HG03469 (cell line): Measurements from ENCODE around the gene ILKAP.

Experiments used
- ATAC-seq: cut with Tn5 transposase; IDR thresholded peaks from one replicate; pipeline ENCODE4 v1.9.1; 2021; ENCODE audit warnings: mild to moderate bottlenecking, moderate library complexity, moderate number of reproducible peaks; ENCODE audit not compliant: unreplicated experiment

ILKAP gene

DNA sequence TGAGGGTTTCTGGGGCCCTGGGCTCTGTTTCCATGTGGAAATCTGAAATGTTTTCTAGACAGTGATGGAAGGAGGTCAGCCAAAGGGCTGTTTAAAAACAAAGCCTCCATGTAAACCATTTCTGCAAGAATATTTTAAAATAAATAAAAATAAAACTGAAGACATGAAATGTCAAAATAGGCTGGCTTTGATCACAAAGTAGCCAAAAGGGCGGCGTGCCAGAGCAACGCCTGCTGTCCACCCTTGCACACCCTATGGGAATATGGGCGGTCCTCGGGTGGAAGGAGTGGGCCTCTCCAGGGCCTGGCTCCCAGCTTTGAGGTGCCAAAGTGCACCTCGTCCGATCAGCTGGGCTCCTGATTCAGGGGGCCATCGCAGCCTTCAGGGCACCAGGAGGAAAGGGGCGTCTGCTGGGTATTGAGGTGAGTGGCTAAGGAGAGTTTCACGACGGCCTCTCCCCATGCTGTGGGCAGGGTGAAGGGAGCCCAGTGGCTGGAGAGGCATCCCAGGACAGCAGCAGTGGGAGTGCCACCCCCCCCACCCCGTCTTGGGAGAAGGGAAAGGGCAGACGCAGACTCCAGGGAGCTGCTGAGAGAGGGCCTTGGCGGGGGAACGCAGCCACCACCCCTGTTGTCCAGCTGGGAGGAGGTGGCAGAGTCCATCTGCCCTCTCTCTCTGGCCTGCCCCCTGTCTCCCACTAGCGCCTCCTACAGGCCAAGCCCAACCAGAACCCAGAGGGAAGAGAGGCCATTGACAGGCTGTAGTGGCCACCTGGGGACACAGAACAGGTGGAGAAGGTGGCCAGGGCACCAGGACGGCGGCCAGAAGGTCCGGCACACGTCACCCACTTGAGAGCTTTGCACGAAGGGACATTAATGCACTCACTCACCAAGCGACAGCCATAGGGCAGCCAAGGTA lies 50.5 kb downstream of the ILKAP start:
- no peak for ATAC-seq

DNA sequence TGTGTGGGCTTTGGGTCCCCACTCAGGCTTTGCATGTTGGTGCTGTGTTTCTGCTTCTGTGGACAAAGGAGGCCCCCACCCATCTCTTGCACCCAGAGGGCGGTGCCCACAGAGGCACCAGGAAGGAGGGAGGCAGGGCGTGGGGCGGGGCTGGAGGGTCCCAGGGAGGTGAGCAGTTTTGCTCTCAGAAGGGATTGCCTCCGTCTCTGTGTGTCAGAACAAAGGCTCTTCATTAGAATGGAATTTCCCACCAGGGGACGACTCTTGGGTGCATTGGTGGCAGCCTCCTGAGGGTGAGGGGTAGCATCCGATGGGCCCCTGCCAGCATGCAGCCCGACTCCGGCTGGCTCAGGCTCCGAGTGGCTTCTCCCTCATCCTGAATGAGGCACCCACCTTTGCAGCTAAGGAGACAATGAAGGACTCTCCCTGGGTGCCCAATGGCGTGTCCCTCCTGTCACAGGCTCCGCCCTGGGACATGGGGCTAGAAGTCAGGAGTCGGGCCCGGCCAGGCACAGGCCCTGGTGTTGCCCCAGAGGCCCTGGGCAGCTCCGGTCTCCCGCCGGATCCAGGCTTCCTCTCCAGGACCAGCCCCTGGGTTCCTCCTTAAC lies 51.8 kb downstream of the ILKAP start:
- ATAC-seq, result no peak

DNA sequence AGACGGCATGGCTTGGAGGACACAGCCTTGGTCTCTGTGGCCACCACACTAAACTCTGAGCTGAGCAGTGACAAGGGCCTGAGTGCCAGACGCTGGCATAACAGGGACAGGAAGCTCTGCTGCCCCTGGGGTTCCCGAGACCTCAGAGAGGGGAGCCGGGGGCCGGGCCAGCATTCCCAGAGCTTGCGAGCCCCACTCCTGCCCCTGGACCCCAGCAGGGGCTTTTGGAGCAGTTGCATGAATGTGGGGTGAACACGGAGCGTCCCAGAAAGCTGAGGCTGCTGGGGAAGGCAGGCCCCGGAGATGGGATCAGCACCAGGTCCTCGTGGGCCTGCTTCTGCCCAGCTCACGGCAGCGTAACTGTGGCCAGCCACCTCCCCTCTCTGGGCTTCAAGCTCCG lies 52.3 kb downstream of the ILKAP start:
- ATAC-seq, result no peak

DNA sequence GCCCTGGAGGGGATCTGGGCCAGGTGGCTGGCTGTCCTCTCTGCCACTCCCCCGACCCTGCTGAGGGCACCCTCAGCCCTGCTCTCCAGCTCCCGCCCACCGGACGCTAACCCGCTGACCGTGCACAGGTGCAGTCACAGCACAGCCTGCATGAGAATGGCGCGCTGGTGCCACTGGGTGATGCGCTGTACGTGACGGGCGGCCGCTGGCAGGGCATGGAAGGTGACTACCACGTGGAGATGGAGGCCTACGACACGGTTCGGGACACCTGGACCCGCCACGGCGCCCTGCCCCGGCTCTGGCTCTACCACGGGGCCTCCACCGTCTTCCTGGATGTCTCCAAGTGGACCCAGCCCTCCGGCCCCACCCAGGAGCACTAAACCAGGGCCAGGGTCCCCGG lies 52.8 kb downstream of the ILKAP start:
- ATAC-seq, result no peak

DNA sequence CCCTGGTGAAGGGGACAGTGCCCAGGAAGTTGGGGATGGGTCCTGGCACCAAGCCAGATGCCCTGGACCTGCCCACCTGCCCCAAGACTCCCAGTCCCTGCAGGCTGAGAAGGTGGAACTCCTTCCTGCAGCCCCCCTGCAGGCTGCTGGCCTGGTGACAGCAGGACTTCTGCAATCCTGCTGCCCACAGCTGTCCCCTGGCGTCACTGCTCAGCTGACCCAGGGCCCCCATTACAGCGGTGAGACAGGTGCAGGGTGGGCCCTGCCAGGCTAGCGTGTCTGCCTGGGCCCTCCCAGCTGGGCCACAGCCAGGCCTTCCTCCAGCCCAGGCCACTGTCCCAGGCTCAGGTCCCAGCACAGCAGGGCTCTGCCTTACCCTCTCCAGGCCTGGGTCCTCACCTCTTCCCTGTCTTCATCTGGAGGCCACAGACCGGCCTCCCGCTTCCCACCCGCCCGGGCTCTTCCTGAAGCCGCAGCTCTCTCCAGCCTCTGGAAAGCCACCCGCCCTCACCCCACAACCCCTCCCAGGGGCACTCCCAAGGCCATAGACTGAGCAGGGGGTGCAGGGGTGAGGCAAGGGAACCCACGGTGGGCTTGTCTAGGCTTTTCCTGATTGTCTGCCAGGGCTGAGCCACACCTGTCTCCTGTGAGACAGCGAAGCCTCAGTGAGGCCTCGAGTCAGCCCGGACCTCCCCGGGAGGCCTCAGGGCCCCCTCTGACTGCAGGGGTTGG lies 53.5 kb downstream of the ILKAP start:
- no peak for ATAC-seq

DNA sequence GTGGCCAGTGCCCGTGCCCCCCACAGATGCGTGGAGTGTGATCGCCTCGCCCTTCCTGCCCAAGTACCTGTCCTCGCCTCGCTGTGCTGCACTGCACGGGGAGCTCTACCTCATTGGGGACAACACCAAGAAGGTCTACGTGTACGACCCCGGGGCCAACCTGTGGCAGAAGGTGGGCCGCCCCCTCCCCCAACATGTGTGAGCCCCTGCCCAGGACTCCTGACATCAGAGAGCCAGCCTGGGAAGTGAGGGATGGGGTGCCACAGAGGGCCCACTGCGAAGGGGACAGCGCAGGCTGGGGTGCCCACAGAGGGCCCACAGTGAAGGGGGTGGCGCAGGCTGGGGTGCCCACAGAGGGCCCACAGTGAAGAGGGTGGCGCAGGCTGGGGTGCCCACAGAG lies 54.5 kb downstream of the ILKAP start:
- ATAC-seq, result no peak

DNA sequence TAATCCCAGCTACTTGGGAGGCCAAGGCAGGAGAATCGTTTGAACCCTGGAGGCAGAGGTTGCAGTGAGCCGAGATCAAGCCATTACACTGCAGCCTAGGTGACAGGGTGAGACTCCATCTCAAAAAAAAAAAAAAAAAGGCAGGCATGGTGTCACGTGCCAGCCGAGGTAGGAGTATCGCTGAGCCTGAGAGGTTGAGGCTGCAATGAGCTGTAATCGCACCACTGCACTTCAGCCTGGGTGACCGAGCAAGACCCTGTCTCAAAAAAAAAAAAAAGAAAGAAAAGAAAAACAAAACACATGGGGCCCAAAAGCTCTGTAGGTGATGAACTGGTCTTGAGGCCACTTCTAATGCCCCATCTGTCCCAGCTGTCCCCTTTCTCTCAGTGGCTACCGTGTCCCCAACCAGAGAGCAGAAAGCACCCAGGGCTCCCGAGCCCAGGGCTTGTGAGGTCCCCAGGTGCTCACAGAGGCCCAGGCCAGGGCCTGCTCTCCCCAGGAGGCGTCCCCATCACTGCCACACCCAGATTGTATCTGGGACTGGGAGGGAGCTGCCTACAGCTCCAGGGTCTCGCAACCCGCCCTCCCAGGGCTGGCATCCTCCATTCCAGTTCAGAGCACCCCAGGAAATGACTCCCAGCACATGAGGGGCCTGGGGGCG lies 56.5 kb downstream of the ILKAP start:
- ATAC-seq, result no peak

DNA sequence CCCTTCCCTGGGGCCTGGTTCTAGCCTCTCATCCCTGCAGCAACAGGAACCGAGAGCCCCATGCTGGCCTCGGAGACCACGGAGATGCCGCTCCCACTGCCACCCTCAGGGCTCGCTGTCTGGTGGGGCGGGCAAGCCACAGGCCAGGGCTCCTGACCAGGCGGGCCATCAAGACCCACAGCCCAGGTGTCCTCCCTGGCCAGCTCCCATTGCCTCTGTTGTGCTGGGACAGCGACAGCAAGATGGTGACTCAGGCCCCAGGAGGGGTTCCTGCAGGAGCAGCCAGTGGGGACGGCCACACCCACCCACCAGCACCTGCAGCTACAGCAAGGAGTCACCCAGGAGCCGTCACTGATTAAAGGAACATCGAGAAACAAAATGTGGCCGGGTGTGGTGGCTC lies 57.6 kb downstream of the ILKAP start:
- no peak for ATAC-seq

DNA sequence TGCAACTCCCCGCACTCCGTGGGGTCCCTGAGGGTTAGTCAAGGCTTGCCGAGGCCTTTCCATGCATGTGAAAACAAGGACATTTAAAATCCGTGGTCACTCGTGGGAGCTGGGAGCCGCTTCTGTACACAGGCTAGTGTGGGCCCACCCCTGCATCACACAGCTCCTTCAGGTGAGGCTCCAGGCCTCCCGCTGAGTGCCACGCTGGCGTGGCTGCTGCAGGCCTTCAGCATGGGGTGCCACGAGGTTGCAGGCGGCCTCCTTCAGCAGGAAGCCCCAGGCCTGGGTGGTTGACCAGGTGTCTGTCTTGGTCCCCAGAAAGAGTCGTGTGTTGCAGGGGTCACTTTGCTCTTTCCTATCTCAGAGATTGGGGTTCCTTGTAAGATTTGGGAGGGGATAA lies 58.4 kb downstream of the ILKAP start:
- no peak for ATAC-seq

DNA sequence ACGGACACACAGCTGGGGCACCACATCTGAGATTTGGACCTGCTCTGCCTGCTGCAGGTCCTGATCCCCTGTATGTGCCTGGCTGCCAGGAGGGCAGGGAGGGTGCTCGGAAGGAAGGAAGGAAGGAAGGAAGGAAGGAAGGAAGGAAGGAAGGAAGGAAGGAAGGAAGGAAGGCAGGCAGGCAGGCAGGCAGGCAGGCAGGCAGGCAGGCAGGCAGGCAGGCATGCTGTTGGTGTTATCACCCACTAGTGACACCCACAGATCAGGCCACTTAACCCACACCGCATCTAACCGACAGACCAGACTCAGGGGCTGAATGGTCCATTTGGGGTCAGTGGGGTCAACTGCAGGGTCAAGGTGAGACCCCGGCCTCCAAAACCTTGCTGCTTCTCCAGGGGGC lies 59.2 kb downstream of the ILKAP start:
- ATAC-seq, result no peak

DNA sequence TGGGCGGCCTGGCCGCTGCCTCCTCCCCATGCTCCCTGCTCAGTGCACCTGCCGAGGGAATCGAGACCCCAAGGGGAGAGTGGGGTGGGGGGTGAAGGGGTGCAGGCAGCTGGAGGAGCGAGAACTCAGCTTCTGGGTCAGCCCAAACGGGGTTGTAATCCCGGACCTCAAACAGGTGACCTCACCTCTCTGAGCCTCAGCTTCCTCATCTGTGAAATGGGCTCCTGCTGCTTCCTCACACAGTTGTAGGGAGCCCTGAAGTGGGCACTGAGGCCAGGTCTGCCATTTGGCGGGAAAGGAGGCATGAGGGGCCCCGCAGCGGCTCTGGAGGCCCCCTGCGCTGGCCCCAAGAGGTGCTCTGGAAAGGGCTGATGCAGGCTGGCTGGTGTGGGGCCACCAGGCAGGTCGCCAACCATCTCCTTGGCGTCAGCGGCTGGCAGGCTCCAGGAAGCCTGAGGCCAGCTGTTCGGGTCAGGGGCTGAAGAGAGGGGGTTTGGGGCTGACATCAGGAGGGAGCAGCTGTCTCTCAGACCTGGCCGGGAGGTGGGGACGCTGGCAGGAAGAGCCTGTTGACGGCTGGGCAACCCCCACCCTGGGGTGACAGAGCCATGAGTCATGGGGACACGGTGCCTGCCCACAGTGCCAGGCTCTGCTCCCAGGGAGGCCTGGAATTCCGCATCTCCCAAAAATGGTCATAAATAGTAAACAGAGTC lies 60.1 kb downstream of the ILKAP start:
- no peak for ATAC-seq

DNA sequence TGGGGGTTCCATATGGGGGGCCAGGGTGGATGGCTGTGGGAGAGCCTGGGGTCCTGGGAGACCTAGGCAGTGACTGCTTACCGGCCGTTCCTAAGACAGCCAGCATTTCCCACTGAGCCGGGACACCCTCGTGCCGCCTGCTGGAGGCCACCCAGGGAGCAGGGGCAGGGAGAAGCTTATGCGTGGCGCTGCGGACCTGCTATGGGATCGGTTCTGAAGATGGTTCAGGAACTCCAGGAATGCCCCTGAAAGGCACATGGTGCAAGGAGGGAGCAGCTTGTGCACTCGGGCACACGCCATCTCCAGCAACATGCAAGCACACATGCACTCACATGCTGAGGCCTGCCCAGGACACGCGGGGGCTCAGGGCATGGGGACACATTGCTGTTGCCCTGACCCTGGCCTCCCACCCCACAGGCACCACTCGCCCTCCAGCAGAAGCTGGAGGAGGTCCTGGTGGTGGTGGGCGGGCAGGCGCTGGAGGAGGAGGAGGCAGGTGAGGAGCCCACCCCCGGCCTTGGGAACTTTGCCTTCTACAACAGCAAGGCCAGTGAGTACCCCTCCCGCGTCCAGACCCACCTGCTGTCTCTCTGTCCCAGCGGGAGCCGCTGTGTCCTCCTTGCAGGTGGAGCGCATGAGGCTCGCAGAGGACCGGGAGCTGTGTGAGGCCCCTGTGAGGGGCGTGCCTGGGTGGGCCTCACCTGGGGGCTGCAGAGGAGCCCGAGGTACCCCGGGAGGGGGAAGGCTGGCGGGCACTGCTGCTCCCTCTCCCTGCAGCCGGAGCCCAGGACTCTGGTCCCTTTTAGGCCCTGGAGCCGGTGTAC lies 60.9 kb downstream of the ILKAP start:
- ATAC-seq, result no peak

DNA sequence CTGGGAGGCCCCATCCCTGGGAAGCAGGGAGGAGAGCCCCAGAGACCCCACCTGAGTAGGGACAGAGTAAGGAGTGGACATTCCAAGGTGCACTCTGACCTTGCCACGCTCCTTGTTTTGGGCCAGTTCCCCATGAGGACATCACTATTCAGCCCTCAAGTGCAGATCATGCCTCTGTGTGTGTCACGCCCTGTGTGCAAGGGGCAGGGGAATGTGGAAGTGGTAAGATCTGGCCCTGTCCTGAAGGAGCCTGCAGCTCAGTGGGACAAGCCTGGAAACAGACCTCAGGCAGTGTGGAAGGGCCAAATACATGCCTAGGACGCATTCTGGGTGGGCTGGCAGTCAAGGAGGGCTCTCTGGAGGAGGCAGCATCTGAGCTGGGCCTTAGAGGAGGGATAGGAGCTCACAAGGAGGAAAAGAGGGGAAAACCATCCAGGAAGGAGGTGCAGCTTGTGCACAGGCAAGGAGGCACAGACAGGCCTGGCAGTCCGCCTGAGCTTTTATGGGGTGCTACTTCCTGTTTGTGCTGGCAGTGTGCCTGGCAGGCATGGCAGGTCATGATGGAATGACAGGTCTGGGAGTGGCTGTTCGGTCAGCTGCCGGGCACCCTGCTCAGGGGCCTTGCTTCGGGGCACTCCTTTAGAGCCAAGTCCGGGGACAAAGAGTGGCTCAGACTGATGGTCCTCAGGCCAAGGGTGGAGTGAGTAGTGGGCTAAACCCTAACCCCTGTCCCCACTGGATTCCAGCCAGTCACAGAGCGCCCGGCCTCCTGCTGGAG lies 61.8 kb downstream of the ILKAP start:
- no peak for ATAC-seq

DNA sequence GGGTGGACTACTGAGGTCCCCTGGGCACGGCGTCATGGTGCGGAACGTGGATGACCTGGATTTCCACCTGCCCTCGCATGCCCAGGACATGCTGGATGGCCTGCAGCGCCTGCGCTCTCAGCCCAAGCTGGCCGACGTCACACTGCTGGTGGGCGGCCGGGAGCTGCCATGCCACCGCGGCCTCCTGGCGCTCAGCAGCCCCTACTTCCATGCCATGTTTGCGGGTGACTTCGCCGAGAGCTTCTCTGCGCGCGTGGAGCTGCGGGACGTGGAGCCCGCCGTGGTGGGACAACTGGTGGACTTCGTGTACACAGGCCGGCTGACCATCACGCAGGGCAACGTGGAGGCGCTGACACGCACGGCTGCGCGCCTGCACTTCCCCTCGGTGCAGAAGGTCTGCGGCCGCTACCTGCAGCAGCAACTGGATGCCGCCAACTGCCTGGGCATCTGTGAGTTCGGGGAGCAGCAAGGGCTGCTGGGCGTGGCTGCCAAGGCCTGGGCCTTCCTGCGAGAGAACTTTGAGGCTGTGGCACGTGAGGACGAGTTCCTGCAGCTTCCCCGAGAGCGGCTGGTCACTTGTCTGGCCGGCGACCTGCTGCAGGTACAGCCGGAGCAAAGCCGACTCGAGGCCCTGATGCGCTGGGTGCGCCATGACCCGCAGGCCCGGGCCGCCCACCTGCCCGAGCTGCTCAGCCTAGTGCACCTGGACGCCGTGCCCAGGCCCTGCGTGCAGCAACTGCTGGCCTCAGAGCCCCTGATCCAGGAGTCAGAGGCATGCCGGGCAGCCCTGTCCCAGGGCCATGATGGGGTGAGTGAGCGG lies 62.6 kb downstream of the ILKAP start:
- no peak for ATAC-seq

DNA sequence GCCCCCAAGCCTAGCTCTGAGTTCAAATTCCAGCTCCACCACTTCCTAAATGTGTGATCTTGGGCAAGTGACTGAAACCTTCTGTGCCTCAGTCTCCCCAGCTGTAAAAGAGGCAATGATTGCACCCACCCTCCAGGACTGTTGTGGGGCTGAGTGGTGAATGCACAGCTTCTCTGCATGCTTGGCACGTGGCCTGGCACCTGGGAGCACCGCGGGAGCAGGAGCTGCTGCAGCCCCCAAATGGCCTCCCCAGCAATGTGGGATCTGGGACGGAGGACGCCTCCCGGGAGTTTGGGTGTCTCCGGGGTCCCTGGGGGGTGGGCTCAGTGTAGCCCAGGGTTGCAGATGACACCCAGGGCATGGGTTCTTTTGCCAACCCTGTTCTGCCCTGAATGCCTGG lies 63.5 kb downstream of the ILKAP start:
- no peak for ATAC-seq

DNA sequence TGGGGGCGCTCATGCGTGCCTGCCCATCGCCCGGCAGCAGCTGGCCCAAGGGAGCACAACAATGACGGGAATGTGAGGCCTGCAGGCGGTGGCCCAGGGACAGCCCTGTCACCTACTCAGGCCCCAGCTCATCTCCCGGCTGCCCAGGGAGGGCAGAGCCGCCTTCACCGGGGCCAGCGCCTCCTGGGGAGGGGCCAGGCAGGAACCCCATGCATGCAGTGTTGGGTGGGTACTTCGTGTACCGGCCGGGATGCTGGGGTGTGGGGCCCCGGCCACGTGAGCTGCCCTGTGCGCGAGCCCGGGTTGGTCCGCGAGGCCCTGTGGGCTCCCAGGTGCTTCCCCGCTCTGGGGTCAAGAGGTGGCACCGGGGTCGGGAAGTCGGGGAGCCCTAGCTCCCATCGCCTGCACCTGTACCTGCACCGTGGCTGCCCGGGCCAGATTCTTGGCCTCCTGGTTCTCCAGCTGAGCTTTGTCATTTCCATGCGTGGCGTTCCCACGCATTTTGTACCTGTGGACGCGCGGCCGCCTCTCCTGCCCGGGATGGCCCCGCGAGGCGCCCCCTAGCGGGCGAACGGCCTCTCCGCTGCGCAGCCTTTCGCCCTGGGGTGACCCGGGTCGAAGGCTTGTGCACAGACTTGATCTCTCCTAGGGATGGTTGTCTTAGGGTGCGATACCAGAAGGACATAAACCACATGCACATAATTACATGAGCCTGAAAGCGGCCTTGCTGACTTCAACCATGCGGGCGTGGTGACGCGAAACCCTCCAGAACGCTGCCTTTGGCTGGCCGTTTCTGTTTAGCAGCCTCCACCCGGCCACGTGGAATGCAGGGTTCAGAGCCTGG lies 64.1 kb downstream of the ILKAP start:
- no peak for ATAC-seq
